ENCODE results near the gene MXI1.

The MXI1 gene

GRCh38 chr10:110205051-110205675 lies 2.2 kb upstream of the MXI1 start:
- TF ChIP-seq EZH2phosphoT487 (IDR thresholded peaks at IDR 0.05; ENCODE audit: borderline replicate concordance) = no peak
- TF ChIP-seq, protein P1, sequence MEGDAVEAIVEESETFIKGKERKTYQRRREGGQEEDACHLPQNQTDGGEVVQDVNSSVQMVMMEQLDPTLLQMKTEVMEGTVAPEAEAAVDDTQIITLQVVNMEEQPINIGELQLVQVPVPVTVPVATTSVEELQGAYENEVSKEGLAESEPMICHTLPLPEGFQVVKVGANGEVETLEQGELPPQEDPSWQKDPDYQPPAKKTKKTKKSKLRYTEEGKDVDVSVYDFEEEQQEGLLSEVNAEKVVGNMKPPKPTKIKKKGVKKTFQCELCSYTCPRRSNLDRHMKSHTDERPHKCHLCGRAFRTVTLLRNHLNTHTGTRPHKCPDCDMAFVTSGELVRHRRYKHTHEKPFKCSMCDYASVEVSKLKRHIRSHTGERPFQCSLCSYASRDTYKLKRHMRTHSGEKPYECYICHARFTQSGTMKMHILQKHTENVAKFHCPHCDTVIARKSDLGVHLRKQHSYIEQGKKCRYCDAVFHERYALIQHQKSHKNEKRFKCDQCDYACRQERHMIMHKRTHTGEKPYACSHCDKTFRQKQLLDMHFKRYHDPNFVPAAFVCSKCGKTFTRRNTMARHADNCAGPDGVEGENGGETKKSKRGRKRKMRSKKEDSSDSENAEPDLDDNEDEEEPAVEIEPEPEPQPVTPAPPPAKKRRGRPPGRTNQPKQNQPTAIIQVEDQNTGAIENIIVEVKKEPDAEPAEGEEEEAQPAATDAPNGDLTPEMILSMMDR (conservative IDR thresholded peaks at IDR 0.05; ENCODE audit: low read length) = no peak

GRCh38 chr10:110207805-110208613 lies 604 bp downstream of the MXI1 start:
- TF ChIP-seq EZH2phosphoT487 (IDR thresholded peaks at IDR 0.05; ENCODE audit: borderline replicate concordance) = no peak
- TF ChIP-seq, protein P1 (conservative IDR thresholded peaks at IDR 0.05; ENCODE audit: low read length) = no peak
- Histone ChIP-seq H3K9ac (ENCODE audit: low read depth, low read length, poor library complexity, severe bottlenecking) (peak overlapping the region; percentile 72), H3K27me3 (ENCODE audit: insufficient read depth, low read length, poor library complexity, severe bottlenecking) (no peaks in the 10 kb centered on the region)

More at GRCh38 chr10:110205051-110205675, 2.2 kb upstream of the MXI1 start:
- Histone ChIP-seq H3K9ac (ENCODE audit: low read depth, low read length, poor library complexity, severe bottlenecking) (no peak overlapping the region), H3K4me1 (ENCODE audit: insufficient read depth, low read length, poor library complexity, severe bottlenecking) (peaks cover 5% of the 10 kb centered on the region), H3K4me2 (ENCODE audit: low read depth, low read length, poor library complexity, severe bottlenecking) (no peak overlapping the region), H4K20me1 (ENCODE audit: insufficient read depth, low read length, poor library complexity, severe bottlenecking) (no peaks in the 10 kb centered on the region), H3F3A (ENCODE audit: low read depth) (no peaks in the 10 kb centered on the region), H3K36me3 (ENCODE audit: insufficient read depth, low read length) (no peaks in the 10 kb centered on the region), H3K4me3 (ENCODE audit: low read length, poor library complexity, severe bottlenecking) (no peak overlapping the region), H3K9me2 (replicated peaks; ENCODE audit: low read depth, low read length) (no peaks in the 10 kb centered on the region), H3K27me3 (ENCODE audit: insufficient read depth, low read length, poor library complexity, severe bottlenecking) (no peaks in the 10 kb centered on the region), H2AFZ (ENCODE audit: low read length) (no peak overlapping the region), H3K9me3 (ENCODE audit: insufficient read depth, low read depth, low read length) (no peaks in the 10 kb centered on the region), H3K79me2 (ENCODE audit: insufficient read depth, low read length) (peaks cover 10% of the 10 kb centered on the region; the same call in 1 of the 2 replicates)

GRCh38 chr10:110208614-110209453 lies 1.4 kb downstream of the MXI1 start:
- Histone ChIP-seq H3K4me2 (ENCODE audit: low read depth, low read length, poor library complexity, severe bottlenecking) (peak overlapping the region; percentile 94), H2AFZ (ENCODE audit: low read length) (peak overlapping the region; percentile 91), H3K4me1 (ENCODE audit: insufficient read depth, low read length, poor library complexity, severe bottlenecking) (peaks cover 24% of the 10 kb centered on the region), H3K27me3 (ENCODE audit: insufficient read depth, low read length, poor library complexity, severe bottlenecking) (no peaks in the 10 kb centered on the region), H3K36me3 (ENCODE audit: insufficient read depth, low read length) (no peaks in the 10 kb centered on the region), H4K20me1 (ENCODE audit: insufficient read depth, low read length, poor library complexity, severe bottlenecking) (peaks cover 4% of the 10 kb centered on the region), H3F3A (ENCODE audit: low read depth) (no peaks in the 10 kb centered on the region), H3K9me2 (replicated peaks; ENCODE audit: low read depth, low read length) (no peaks in the 10 kb centered on the region), H3K4me3 (ENCODE audit: low read length, poor library complexity, severe bottlenecking) (peak overlapping the region; percentile 74), H3K9ac (ENCODE audit: low read depth, low read length, poor library complexity, severe bottlenecking) (peak overlapping the region; percentile 72), H3K9me3 (ENCODE audit: insufficient read depth, low read depth, low read length) (no peaks in the 10 kb centered on the region), H3K79me2 (ENCODE audit: insufficient read depth, low read length) (peaks cover 27% of the 10 kb centered on the region; the same call in 1 of the 2 replicates)
- TF ChIP-seq, protein P1 (conservative IDR thresholded peaks at IDR 0.05; ENCODE audit: low read length) = peak; percentile 38
- TF ChIP-seq EZH2phosphoT487 (IDR thresholded peaks at IDR 0.05; ENCODE audit: borderline replicate concordance) = no peak

More at GRCh38 chr10:110207805-110208613, 604 bp downstream of the MXI1 start:
- Histone ChIP-seq H3F3A (ENCODE audit: low read depth) (no peaks in the 10 kb centered on the region), H2AFZ (ENCODE audit: low read length) (peak overlapping the region; percentile 91), H3K4me2 (ENCODE audit: low read depth, low read length, poor library complexity, severe bottlenecking) (peak overlapping the region; percentile 94), H3K4me1 (ENCODE audit: insufficient read depth, low read length, poor library complexity, severe bottlenecking) (peaks cover 17% of the 10 kb centered on the region), H3K36me3 (ENCODE audit: insufficient read depth, low read length) (no peaks in the 10 kb centered on the region), H3K79me2 (ENCODE audit: insufficient read depth, low read length) (peaks cover 21% of the 10 kb centered on the region; the same call in 1 of the 2 replicates), H4K20me1 (ENCODE audit: insufficient read depth, low read length, poor library complexity, severe bottlenecking) (no peaks in the 10 kb centered on the region), H3K9me2 (replicated peaks; ENCODE audit: low read depth, low read length) (no peaks in the 10 kb centered on the region), H3K4me3 (ENCODE audit: low read length, poor library complexity, severe bottlenecking) (peak overlapping the region; percentile 74), H3K9me3 (ENCODE audit: insufficient read depth, low read depth, low read length) (no peaks in the 10 kb centered on the region)

Measured in Loucy (cell line).